GM19395 (cell line): Measurements from ENCODE around the gene MYL5.
"Not testable (repeated sequence)": the region's sequence is repeated elsewhere in the genome, so short reads cannot be mapped to it uniquely, and the experiment has no call there.

Source experiments
- ATAC-seq: cut with Tn5 transposase; IDR thresholded peaks from one replicate; pipeline ENCODE4 v1.9.1; 2021; ENCODE audit warnings: mild to moderate bottlenecking, moderate library complexity; ENCODE audit not compliant: unreplicated experiment

Gene MYL5

DNA sequence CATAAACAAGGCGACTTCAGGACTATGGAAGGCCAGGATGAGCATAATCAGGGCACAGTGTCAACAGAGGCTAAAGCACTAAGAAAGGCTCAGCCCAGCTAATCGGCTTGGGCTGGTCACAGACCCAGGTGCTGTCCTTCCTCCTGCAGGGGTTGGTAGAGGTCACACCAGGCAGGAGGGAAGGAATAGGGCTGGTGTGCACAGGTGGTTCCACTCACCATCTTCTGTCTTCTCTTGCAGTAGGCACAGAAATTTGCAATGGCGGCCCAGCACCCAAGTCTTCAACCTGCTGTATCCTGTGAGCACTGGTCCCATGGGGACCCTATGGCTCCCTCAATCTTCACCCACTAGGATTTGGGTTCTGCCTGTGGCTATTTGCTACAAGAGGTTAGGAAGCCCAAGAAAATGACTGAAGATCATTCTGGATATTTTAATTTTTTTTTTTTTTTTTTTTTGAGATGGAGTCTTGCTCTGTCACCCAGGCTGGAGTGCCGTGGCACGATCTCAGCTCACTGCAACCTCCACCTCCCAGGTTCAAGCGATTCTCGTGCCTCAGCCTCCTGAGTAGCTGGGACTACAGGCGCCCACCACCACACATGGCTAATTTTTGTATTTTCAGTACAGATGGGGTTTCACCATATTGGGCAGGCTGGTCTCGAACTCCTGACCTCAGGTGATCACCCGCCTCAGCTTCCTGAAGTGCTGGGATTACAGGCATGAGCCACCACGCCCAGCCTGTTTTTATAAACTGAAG is 4.4 kb upstream of the MYL5 start:
- not testable (repeated sequence) for ATAC-seq

DNA sequence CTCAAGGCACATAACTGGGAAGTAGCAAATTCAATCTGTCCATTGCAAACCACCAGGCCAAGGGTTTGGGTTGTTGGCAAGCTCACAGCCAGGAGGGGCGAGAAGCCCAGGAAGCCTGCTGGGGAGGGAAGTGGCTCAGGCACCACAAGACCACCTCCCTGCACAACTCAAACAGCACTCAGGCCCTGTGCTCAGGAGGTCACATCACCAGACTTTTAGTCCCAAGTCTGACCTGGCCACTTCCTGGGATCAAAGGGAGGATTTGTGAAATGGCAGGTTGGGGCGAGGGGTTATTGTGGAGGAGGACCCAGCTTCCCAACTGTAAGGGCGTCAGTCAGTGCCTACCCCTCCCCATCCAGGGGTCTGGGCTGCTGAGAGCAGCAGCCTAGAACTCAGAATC is 2.6 kb upstream of the MYL5 start:
- ATAC-seq, result no peak

DNA sequence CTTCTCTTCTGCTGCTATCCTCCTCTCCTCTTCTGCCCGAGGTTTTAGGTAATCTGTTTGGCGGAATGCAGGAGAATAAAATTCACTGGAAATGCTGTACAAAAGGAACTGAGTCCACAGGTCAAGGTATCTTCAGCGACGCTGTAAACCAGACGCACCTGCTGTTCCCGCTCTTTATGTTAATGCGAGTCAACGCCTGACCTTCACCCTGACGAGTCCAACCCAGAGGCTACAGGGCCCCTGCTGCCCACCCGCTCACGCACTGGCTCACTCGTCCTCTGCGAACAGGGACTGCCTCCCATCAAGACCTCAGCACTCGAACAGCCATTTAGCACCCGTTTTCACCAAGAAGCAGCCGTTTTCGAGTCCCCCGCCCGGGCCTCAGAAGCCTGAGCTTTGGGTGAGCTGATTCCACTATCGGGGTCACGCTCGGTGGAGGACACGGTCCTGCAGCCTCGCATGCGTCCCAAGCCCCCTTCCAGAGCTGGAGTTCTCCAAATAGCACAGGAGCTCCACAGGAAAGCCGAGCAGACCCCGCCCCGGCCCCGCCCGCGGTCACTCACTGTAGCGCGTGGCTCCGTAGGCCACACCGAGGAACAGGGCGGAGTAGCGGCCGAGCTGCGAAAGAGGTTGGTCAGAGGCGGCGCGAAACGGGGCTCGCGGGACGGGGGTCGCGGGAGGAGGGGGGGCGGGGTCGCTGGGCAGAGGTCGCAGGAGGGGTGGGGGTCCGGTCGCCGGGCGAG is 822 bp upstream of the MYL5 start:
- no peak for ATAC-seq

DNA sequence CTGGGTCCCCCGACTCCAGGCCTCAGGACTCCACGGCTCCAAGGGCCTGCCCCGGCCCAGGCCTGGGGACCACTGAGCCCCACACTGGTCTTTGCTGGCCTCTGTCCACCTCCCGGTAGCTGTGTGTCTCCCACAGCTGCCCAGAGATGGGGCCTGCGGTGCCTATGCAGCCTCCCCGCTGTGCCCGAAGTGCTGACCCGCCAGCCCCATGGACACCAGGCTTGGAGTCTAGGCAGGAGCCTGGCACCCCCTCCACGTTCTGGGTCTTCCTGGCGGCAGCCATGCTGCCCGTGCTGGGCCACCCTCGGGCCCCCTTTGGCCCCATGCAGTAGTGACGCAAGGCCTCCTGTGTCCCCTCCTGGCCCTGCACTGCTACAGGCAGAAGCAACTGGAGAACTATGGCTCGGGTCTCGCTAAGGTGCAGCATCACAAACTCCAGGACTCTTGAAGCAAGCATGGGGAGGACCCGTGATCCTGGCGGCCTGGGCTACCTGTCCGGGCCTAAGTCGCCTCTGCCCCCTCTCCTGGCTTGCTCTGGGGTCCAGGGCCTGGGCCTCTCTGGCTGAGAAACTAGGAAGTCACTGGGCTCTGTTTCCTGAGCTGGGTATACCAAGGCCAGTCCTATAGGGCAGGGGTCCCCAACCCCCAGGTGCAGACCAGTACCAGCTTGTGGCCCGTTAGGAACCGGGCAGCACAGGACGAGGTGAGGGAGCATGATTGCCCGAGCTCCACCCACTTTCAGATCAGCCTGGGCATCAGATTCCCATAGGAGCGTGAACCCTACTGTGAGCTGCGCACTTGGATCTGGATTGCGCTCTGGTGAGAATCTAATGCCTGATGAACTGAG is 917 bp downstream of the MYL5 start:
- ATAC-seq, result peak; percentile 6

DNA sequence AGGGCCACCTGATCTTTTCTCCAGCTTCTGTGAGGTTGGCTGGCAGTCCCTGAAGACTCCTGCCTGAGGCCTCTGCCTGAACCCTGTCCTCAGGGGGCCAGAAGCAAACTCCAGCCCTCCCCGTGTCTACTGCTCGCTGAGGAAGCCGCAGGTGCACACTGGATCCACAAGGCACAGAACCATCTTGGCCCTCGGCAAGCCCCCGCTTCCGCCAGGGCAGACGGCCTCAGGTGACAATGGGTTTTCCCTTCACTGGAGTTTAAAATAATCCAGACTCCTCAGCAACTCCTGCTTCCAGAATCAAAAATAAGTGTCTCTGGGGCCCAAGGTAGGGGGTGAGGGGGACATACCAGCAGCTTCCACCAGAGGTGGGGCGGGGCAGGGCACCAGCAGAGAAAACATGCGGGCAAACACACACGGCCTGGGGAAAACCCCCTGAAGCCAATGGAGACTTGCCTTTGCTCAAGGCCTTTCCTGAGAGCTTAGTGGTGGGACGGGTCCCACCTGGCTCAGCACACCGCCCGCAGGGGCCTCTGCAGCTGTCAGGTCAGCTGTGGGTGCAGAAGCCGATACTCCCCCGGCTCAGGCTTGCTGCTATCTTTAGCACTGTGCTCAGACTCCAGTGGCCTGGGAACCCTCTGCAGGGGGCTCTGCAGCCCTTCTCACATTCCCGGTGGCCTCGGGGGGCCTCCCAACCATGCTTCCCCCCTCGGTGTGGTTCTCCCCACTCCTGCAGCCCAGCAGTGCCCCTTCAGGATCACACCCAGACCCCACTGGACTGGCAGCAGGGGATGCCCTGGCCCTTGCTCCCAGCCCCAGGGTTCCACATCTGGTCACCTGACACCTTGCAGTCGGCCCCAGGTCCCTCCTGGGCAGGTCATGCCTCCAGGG is 1.9 kb downstream of the MYL5 start:
- ATAC-seq, result peak; percentile 44

DNA sequence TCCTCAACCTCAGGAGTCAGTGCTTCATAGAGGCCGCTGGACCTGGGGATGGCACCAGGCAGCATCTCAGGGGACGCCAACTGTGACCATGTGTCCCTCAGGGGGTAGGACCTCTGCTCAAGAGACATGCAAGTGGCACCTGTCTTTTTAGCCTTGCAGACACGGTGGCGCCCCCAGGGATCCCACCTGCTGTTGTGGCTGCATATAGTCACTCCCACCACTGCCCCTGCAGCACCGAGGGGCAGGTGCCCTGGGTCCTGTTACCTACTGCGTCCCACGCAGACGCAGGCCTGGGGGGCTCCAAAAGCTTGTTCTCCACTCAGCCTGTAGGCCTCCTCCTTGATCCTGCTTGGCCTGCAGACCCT is 2.5 kb downstream of the MYL5 start:
- ATAC-seq, result no peak

DNA sequence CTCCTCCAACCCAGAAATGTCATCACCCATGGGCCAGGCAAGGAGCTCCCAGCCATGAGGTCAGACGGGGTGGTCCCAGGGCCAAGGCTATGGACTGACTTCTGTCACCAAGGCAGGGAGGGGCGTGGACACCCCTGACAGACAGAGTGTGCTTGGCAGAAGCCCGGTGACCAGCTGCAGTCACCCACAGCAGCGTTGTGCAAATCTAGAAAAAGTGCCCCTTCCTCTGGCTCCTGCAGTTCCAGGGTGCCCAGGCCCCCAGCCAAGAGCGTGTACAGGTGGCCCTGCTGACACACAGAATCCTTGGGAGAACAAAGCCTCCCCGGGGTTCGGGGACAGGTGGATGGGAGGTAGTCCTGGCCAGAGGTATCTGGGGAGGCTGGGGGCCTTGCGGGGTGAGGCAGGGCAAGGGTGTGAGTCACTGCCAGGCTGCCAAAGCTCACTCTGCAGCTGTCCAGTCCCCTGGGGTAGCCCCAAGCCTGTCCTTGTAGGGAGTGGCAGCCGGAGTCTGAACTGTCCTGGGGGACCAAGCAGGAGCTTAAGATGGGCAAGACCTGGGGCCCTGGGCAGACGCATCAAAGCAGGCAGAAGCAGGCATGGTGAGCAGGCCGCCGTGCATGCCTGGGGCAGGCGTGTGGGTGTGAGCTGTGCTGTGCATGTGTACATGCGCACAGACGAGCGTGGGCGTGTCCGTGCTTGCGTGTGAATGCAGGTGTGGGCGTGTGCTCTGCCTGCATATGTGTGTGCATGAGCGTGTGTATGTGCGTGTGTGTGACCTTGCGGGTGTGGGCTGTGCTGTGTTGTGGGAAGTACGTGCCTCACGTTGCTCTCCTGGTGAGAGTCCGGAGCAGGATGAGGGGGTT is 3.3 kb downstream of the MYL5 start:
- ATAC-seq, result no peak

DNA sequence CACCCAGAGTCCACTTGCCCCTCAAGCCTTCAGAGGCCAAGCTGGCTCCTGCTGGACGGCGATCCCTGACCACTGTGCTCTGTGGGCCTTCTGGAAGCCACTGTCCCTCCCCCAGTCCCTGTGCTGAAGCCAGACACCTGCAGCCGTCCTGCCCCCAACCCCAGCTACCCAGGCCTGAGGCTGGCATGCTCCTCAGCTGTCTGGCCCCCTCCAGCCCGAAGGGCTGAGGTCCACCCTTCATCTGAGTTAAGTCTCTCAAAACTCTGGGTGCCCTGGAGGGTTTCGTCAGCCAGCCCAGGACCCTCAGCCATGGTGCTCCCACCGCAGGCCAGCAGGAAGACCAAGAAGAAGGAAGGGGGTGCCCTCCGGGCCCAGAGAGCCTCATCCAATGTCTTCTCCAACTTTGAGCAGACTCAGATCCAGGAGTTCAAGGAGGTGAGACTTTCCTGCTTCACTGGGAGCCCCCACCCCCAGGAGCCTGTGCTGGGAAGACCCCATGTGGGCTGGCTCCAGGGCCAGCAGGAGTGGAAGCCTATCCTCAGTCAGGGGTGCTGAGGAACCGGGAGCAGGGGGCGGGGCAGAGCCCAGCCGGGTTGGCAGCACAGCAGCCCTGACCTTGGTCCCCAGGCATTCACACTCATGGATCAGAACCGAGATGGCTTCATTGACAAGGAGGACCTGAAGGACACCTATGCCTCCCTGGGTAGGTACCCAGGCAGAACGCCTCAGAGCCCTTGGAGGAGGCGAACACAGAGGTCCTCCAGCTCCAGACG is 4.2 kb downstream of the MYL5 start:
- ATAC-seq, result no peak

DNA sequence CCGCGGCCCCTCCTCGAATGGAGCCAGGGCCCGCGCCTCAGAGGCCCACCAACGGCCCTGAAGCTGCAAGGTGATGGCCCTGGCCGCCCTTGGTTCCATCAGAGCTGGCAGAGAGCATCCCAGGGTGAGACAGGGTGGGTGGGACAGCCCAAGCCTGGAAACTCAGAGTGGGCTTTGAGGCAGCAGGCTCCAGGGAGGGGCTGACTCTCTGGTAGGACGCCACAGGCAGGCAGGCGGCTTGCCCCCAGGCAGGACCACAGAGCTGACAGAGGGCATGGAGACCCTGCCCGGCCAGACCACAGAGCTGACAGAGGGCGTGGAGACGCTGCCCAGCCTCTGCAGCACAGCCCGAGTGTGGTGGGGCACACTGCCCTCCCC is 4.8 kb downstream of the MYL5 start:
- ATAC-seq, result no peak

DNA sequence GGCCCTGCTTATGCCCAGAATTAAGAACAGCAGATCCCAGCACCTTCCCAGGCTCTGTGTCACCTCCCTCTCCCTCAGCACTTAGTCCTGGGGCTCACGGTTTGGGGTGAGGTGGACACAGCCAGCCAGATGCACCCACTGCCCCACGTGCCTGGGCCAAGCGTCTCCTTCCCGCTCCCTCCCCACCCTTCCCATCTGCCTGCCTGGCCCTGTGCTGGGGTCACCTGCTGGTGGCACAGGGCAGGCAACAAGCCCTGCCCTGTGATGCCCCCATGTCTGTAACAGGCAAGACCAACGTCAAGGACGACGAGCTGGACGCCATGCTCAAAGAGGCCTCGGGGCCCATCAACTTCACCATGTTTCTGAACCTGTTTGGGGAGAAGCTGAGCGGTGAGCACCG is 5.3 kb downstream of the MYL5 start:
- no peak for ATAC-seq

DNA sequence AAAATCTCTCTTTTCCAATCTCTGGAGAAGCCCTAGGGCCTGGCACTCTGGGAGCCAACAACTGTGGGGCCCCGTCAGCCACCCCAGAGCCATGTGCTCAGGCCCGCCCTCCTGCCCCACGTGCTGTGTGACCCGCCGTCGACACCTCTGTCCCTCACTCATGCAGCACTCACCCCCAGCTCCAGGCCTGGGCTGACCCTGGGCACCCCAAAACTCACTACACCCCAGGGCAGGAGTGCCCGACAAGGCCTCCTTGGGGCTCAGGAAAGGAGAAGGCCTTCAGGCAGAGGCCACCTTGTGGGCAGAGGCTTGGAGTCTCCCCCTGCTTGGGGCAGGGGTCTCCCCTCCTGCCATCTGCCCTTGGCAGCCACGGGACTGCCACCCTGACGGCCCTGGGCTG is 5.7 kb downstream of the MYL5 start:
- ATAC-seq, result no peak

DNA sequence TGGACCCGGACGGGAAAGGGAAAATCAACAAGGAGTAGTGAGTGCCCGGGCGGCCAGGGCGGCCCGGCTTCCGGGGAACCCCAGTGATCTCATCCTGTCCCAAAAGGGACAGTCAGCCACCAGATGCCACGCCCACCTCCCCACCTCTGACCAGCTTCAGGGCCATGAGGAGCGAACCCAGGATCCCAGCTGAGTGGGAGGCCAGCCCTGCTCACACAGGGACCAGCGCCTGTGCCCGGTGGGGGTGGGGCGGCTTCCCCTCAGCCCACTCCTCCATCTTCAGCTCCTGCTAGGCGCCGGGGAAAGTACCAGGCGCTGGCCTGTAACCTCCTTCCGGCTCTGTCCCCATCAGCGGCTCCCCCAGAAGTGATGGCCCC is 6.2 kb downstream of the MYL5 start:
- no peak for ATAC-seq

DNA sequence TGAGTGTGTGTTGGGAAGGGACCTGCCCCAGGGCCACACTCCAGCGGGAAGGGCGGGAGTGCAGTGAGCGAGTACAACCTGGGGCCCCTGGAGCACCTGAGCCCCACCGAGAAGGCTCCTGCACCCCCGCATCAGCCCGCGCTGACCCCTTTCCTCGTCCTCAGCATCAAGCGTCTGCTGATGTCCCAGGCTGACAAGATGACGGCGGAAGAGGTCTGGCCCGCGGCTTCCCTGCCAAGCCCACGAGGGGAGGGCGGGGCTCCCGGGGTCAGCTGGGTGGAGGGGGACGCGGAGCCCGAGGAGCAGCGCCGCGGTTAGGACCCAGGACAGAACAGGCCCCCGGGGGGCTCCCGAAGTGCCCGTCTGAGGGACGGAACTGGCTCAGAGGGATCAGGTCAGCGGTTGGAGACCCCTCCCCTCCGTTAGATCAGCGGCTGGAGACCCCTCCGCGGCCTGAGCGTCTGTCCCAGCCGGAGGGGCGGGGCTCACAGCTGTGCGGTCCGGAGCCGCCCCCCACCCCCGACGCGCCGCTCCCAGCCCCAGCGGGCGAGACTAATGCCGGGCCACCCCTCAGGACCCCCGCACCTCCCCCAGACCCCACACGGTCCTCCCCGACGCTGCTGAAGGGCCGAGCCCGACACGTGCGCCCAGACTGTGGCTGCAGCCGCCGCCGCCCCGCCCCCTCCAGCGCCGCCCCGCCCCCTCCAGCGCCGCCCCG is 6.7 kb downstream of the MYL5 start:
- no peak for ATAC-seq

DNA sequence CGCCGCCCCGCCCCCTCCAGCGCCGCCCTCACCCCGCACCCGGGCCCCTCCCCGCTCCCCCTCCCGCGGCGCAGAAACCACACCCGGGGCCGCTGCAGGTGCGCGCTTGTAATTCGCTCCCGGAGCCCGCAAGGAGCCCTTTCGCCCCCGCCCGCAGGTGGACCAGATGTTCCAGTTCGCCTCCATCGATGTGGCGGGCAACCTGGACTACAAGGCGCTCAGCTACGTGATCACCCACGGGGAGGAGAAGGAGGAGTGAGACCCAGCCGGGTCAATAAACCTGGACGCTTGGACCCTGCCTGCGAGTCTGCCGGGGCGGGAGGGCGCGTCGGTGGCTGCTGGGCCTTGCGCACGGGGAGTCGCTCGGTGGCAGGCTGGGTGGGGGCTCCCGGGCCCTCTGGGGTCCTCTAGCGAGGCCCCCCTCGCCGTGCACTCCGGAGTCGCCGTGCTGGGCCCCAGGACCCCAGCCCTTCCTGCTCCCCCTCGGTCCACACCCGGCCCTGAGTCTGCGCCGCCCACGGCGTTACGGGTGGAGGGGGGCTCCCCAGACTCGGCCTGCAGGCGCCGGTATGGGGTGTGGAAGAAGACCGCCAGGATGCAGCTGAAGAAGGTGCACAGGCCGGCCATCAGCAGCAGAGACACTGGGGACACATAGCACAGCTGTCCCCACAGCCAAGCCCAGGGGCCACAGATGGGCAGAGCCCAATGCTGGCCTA is 7.6 kb downstream of the MYL5 start:
- no peak for ATAC-seq

DNA sequence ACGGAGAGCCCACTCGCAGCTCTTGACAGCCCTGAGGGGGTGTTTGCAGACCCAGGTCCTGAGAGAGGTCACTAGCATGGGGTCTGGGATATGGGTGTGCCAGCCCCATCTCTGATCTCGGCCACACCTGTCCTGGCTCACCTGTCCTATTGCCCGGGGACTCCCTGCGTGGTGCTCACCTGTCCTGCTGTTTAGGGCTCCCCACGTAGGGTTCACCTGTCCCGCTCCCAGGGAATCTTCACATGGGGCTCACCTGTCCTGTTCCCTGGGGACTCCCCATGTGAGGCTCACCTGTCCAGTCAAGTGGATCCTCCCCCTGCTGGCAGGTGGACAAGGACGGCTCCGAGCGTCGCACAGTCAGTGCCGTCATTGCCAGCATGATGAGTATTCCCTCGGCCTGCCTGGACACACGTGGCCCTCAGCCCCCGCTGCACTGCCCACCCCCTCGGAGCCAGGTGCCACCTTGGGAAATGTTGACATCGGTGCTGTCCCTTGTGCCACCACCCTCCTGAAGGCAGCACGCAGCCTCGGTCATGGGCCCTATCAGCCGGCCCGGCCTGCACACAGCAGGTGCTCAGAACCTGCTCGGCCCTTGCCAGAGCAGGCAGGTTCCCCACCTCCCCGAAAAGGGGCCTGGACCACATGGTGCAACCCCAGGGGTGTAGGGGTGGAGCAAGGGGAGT is 8.3 kb downstream of the MYL5 start:
- ATAC-seq, result no peak

DNA sequence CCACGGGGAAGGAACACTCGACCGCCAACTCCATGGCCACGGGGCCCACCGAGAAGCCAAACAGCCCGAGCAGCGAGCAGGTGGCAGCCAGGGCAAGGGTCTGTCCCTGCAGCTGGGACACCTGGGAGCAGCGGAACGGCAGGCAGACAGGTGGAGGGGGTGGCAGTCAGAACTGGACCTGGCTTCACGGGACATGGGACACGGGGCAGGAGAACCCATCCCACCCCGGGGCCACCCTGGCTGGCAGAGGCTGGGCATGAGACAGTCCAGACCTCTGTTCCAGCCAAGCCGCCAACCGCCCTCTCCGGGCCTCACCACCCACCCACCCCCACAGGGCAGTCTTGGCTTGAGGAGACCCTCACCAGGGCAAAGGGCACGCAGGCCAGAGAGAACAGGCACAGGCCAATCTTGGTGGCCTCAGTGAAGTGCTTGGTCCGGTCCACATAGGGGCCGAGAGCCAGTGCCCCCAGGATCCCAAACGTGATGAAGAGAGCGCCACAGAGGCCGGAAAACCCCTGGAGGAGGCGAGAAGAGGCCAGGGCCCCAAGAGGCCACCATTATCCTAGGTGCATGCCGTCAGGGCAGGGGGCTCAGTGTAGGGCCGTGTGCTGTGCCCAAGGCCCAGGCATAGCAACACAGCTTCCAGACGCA is 9.0 kb downstream of the MYL5 start:
- ATAC-seq, result no peak
